HepG2 (cell line): ENCODE data around the gene MYOM1. TPM values are rescaled to one million over a fixed set of nuclear protein-coding genes. Genes with fewer than 3 reads are reported as not detected.

ENCODE experiments used
- CSRNP2 ChIP-seq: sonication (generic); formaldehyde crosslinking; conservative IDR thresholded peaks from 2 replicates; pipeline ENCODE4 v1.8.0; 2022; ENCODE audit warnings: low read depth, missing genetic modification reagents
- ELF3 ChIP-seq: IDR thresholded peaks from 2 replicates; pipeline ENCODE4 v1.6.1; 2016; ENCODE audit warnings: missing genetic modification reagents, missing compliant biosample characterization
- FOXJ3 ChIP-seq: sonication (generic); formaldehyde crosslinking; IDR thresholded peaks from 2 replicates; pipeline ENCODE4 v1.4.0; 2020; ENCODE audit warnings: missing genetic modification reagents, mild to moderate bottlenecking, borderline replicate concordance
- ZBED4 ChIP-seq: sonication (generic); formaldehyde crosslinking; IDR thresholded peaks from 2 replicates; pipeline ENCODE4 v1.4.0; 2020; ENCODE audit warnings: missing genetic modification reagents, borderline replicate concordance
- ZMYM3 ChIP-seq: sonication (generic); formaldehyde crosslinking; IDR thresholded peaks from 2 replicates; pipeline ENCODE4 v1.5.1; 2020; ENCODE audit warnings: mild to moderate bottlenecking, missing genetic modification reagents
- ZNF446 ChIP-seq: sonication (generic); formaldehyde crosslinking; IDR thresholded peaks from 2 replicates; pipeline ENCODE4 v1.5.0; 2020; ENCODE audit warnings: mild to moderate bottlenecking, missing genetic modification reagents
- ZNF639 ChIP-seq: conservative IDR thresholded peaks from 2 replicates; pipeline ENCODE4 v1.6.1; 2018; ENCODE audit warnings: missing genetic modification reagents
- polyA plus RNA-seq, 8 experiments: library from polyadenylated mRNA; depleted of rRNA in 3 of 8; stranded (reverse) in 7 of 8; unstranded in 1 of 8; fragments of >200 nt; fragmentation: Illumina TruSeq in 4 of 8; extraction: Trizol in 4 of 8; gene quantifications; 2 replicates each; pipeline versions ENCODE4 v1.2.1 to v1.2.3, GENCODE V29; 2011 to 2016; ENCODE audit warnings: low read depth in 4 of 8, missing spikeins in 1 of 8, mixed read lengths in 1 of 8; ENCODE audit not compliant: insufficient read depth in 1 of 8
- total RNA-seq, 5 experiments: library from RNA; depleted of rRNA; stranded (reverse); fragments of >200 nt; fragmentation: Illumina TruSeq; extraction: Trizol; gene quantifications; 2 replicates each; pipeline ENCODE4 v1.2.3, GENCODE V29; 2016; ENCODE audit warnings: low read depth in 1 of 5

MYOM1 gene
- total and polyA plus RNA-seq, 2 of the 13 experiments (the other 11 are each of a cell fraction or from before 2014, with no cell fraction given) = 0.46 to 0.98 TPM

GRCh38 chr18:3129053-3129864, 90.5 kb downstream of the MYOM1 start (continued):
- TF ChIP-seq ZNF639 (CRISPR knock-in tag) (0 out of 2 replicates have a peak, but pooled peaks have one; percentile 46), ZBED4 (peak; percentile 32; the same call in 1 of the 2 replicates), ELF3 (CRISPR knock-in tag) (peak; percentile 45), ZNF446 (CRISPR knock-in tag) (no peak), ZMYM3 (CRISPR knock-in tag) (peak; percentile 49; the same call in 1 of the 2 replicates), FOXJ3 (CRISPR knock-in tag) (no peak), CSRNP2 (no peak)
